GM12892 (cell line): ENCODE measurements around the gene B3GALT5.

Source experiments
- POLR2A ChIP-seq: IDR thresholded peaks from 2 replicates; pipeline ENCODE4 v1.6.1; 2011; ENCODE audit warnings: low read depth, low read length, control low read depth
- POLR2AphosphoS5 ChIP-seq: IDR thresholded peaks from 2 replicates; pipeline ENCODE4 v1.6.1; 2011; ENCODE audit warnings: low read depth, low read length, control low read depth
- TAF1 ChIP-seq: IDR thresholded peaks from 2 replicates; pipeline ENCODE4 v1.6.1; 2011; ENCODE audit warnings: low read depth, mild to moderate bottlenecking, control low read depth, low read length, borderline replicate concordance

DNA sequence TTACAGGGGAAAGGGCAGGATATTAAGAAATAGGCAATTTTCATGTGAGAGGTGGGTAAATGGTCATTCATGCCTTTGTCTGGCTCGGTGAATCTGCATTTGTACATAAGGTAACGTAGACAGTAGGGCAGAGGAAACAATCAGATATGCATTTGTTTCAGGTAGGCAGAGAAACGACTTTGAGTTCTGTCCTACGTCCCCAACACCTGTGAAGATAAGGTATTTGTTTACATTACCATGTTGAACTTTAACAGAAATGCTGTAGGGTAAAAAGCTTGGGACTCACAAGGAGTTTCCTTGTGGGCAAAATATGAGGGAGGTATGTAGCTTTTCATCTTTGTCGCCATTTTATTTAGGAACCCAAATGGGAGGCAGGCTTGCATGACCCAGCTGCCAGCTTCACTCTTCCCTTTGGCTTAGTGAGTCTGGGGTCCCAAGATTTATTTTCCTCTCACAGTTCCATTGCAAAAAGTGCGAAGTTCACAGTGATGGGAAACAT lies 31.4 kb downstream of the B3GALT5 start:
- TF ChIP-seq POLR2AphosphoS5: no peak
- TF ChIP-seq POLR2A: no peak
- TF ChIP-seq TAF1: no peak
